GM18526 (cell line): Measurements from ENCODE around the gene SORCS2.

Source experiments
- POLR2A ChIP-seq: IDR thresholded peaks from 3 replicates; pipeline ENCODE4 v1.6.1; 2011; ENCODE audit not compliant: insufficient read length; ENCODE audit errors: extremely low read depth

Gene SORCS2

GRCh38 chr4:7741946-7742806, 549.8 kb downstream of the SORCS2 start:
- no peak for TF ChIP-seq POLR2A

GRCh38 chr4:7742807-7743280, 550.5 kb downstream of the SORCS2 start:
- no peak for TF ChIP-seq POLR2A

- no peak for TF ChIP-seq POLR2A
Measured at GRCh38 chr4:7744142-7744804, 551.9 kb downstream of the SORCS2 start.

- no peak for TF ChIP-seq POLR2A
Measured at GRCh38 chr4:7745301-7745885, 553.1 kb downstream of the SORCS2 start.

GRCh38 chr4:7746351-7747061, 554.2 kb downstream of the SORCS2 start:
- TF ChIP-seq POLR2A, result no peak

- TF ChIP-seq POLR2A, result no peak
Measured at GRCh38 chr4:7747062-7747385, 554.7 kb downstream of the SORCS2 start.

GRCh38 chr4:7747566-7747965, 555.2 kb downstream of the SORCS2 start:
- no peak for TF ChIP-seq POLR2A

GRCh38 chr4:7750523-7750922, 558.2 kb downstream of the SORCS2 start:
- TF ChIP-seq POLR2A, result no peak

GRCh38 chr4:7750972-7751371, 558.6 kb downstream of the SORCS2 start:
- TF ChIP-seq POLR2A, result no peak

- TF ChIP-seq POLR2A, result no peak
Measured at GRCh38 chr4:7752649-7753048, 560.3 kb downstream of the SORCS2 start.

- TF ChIP-seq POLR2A, result no peak
Measured at GRCh38 chr4:7753271-7753670, 560.9 kb downstream of the SORCS2 start.

GRCh38 chr4:7753931-7754465, 561.7 kb downstream of the SORCS2 start:
- TF ChIP-seq POLR2A, result no peak

- no peak for TF ChIP-seq POLR2A
Measured at GRCh38 chr4:7754565-7755262, 562.4 kb downstream of the SORCS2 start.

GRCh38 chr4:7755561-7755960, 563.2 kb downstream of the SORCS2 start:
- TF ChIP-seq POLR2A, result no peak

GRCh38 chr4:7756071-7756470, 563.7 kb downstream of the SORCS2 start:
- TF ChIP-seq POLR2A, result no peak
